Caco-2 (cell line): ENCODE measurements around the gene IMPACT. TPM values are rescaled to one million over a fixed set of nuclear protein-coding genes. Genes with fewer than 3 reads are reported as not detected.

Source experiments
- Bru-seq: library from RNA; stranded (reverse); fragments of 400-500 nt; gene quantifications from one replicate; lab custom pipeline; 2021; lab: Mats Ljungman, UMichigan
- BruChase-seq, 2 experiments: library from RNA; stranded (reverse); fragments of 400-500 nt; gene quantifications; one replicate each; lab custom pipeline; 2021; lab: Mats Ljungman, UMichigan
- BruUV-seq: library from RNA; stranded (reverse); fragments of 400-500 nt; replicated peaks from 2 replicates; lab custom pipeline; 2021; lab: Mats Ljungman, UMichigan
- CTCF ChIA-PET: fragments of 300-600 bp; sonication (Branson Sonifier 250); formaldehyde crosslinking; loops from one replicate; lab custom pipeline; 2022; ENCODE audit warnings: antibody characterized with exemption; lab: Charles Lee
- POLR2A ChIA-PET: fragments of 300-600 bp; sonication (Branson Sonifier 250); formaldehyde crosslinking; loops from one replicate; lab custom pipeline; 2022; ENCODE audit warnings: antibody characterized with exemption; lab: Charles Lee
- DNase-seq, 2 experiments: peaks; one replicate each; pipeline versions ENCODE4 v3.0.0 to v3.0.0-alpha.2; 2020 to 2022
- H3K27me3 ChIP-seq: replicated peaks from 2 replicates; pipeline ENCODE4 v1.6.0; 2011; ENCODE audit warnings: low read length; ENCODE audit not compliant: control insufficient read depth, insufficient read depth
- H3K36me3 ChIP-seq: 2 replicates; pipeline ENCODE4 v1.5.1; 2011; ENCODE audit warnings: low read length; ENCODE audit not compliant: control insufficient read depth, insufficient read depth
- H3K4me1 ChIP-seq: fragments of 250-450 bp; sonication (Bioruptor Pico); 2 replicates; pipeline ENCODE4 v1.5.1; 2020; ENCODE audit warnings: mild to moderate bottlenecking
- H3K4me3 ChIP-seq: 2 replicates; pipeline ENCODE4 v1.5.1; 2011; ENCODE audit warnings: low read depth, mild to moderate bottlenecking, control low read depth, low read length
- H3K9me3 ChIP-seq: fragments of 250-450 bp; sonication (Bioruptor Pico); 2 replicates; pipeline ENCODE4 v1.5.1; 2020; ENCODE audit warnings: mild to moderate bottlenecking, moderate library complexity
- H3K27ac Mint-ChIP-seq: one replicate; pipeline ENCODE4 v1.8.0; 2022; ENCODE audit warnings: mixed read lengths; ENCODE audit not compliant: unreplicated experiment
- H3K27me3 Mint-ChIP-seq: one replicate; pipeline ENCODE4 v1.8.0; 2022; ENCODE audit warnings: mixed read lengths; ENCODE audit not compliant: insufficient read depth, unreplicated experiment
- H3K36me3 Mint-ChIP-seq: one replicate; pipeline ENCODE4 v1.8.0; 2022; ENCODE audit warnings: mild to moderate bottlenecking, mixed read lengths; ENCODE audit not compliant: insufficient read depth, unreplicated experiment
- H3K4me1 Mint-ChIP-seq: one replicate; pipeline ENCODE4 v1.8.0; 2022; ENCODE audit warnings: low read depth, mixed read lengths; ENCODE audit not compliant: unreplicated experiment
- H3K4me3 Mint-ChIP-seq: one replicate; pipeline ENCODE4 v1.8.0; 2022; ENCODE audit warnings: mild to moderate bottlenecking, moderate library complexity, mixed read lengths; ENCODE audit not compliant: unreplicated experiment
- H3K9me3 Mint-ChIP-seq: one replicate; pipeline ENCODE4 v1.8.0; 2022; ENCODE audit warnings: mixed read lengths; ENCODE audit not compliant: unreplicated experiment
- CTCF ChIP-seq, 2 experiments: fragments of 200-600 bp in 1 of 2; IDR thresholded peaks; 1 replicate in 1 of 2; 2 replicates in 1 of 2; pipeline versions ENCODE4 v1.5.1 to v1.8.0; 2011 to 2022; ENCODE audit warnings: antibody characterized with exemption in 1 of 2, control low read depth in 1 of 2, inconsistent platforms in 1 of 2, low read depth in 1 of 2, low read length in 1 of 2, mild to moderate bottlenecking in 1 of 2, moderate library complexity in 1 of 2; ENCODE audit not compliant: insufficient read depth in 1 of 2, severe bottlenecking in 1 of 2, unreplicated experiment in 1 of 2
- intact Hi-C: fragments of 100-400 bp; cut with micrococcal nuclease; formaldehyde crosslinking; loops from one replicate; pipeline ENCODE4 v1.10.0; 2022; ENCODE audit not compliant: unreplicated experiment
- long read RNA-seq: library from polyadenylated mRNA; stranded (forward); transcript quantifications from one replicate; pipeline ENCODE4 v2.0.0, GENCODE V29; 2022
- total RNA-seq: library from RNA; stranded (reverse); gene quantifications from 2 replicates; pipeline ENCODE4 v1.2.3, GENCODE V29; 2022

Gene IMPACT
- total RNA-seq = 20.3 and 20.6 TPM in 2 replicates
- Bru-seq, nascent RNA = percentile 67 among the genes with signal in this experiment
- percentile 66 among the genes with signal in this experiment for BruChase-seq, experiment 1, labeled RNA remaining after a 2-hour chase
- BruChase-seq, experiment 2, labeled RNA remaining after a 6-hour chase = percentile 75 among the genes with signal in this experiment
- long read RNA-seq, transcript IMPACT-201 (11 exons, 3,792 nt) = major isoform, 8 of 14 reads
- long read RNA-seq, partial matches to known transcripts = 1 of 14 reads
- long read RNA-seq, other reads (novel, unspliced or antisense) = 4 of 14 reads

- no TSS peak for BruUV-seq
- ChIA-PET POLR2A (interaction anchor here (1.6 kb wide), 1 partner anchor 29 kb away, joined by 8 read pairs; the partner anchor contains the start of gene OSBPL1A), CTCF (no interaction called here)
- peaks cover 8% of the 10 kb centered on the region for H3K4me1 Mint-ChIP-seq
- H3K4me1 ChIP-seq = peaks cover 6% of the 10 kb centered on the region
- H3K4me3 ChIP-seq = peak within 1 kb of the TSS; percentile 61
- TF ChIP-seq CTCF (IDR thresholded peaks at IDR 0.05; ENCODE audit: insufficient read depth in 1 of 2, low read depth in 1 of 2, low read length in 1 of 2, severe bottlenecking in 1 of 2, unreplicated experiment in 1 of 2) = no peak
- no peaks in the 10 kb centered on the region for H3K36me3 ChIP-seq
- peak within 1 kb of the TSS; percentile 93 for H3K27ac Mint-ChIP-seq
- no peaks in the 10 kb centered on the region for H3K27me3 Mint-ChIP-seq
- no peaks in the 10 kb centered on the region for H3K9me3 Mint-ChIP-seq
- peak; percentile 80 to 87 for DNase-seq
- H3K36me3 Mint-ChIP-seq = peaks cover 7% of the 10 kb centered on the region
- H3K9me3 ChIP-seq = no peaks in the 10 kb centered on the region
- peak within 1 kb of the TSS; percentile 86 for H3K4me3 Mint-ChIP-seq
- no peaks in the 10 kb centered on the region for H3K27me3 ChIP-seq
- intact Hi-C loops = no loop called here
Observed at GRCh38 chr18:24426398-24427294, at the start of gene IMPACT. Gene IMPACT, plus strand, starts transcription at chr18:24426670. Its CDS starts 87 bp downstream, at chr18:24426757.

- Histone ChIP-seq H3K4me3 (no peak overlapping the region), H3K4me1 (no peaks in the 10 kb centered on the region), H3K36me3 (no peaks in the 10 kb centered on the region), H3K27me3 (no peaks in the 10 kb centered on the region), H3K9me3 (no peaks in the 10 kb centered on the region)
- Mint-ChIP-seq H3K27ac (no peak overlapping the region), H3K4me3 (no peak overlapping the region), H3K36me3 (no peaks in the 10 kb centered on the region), H3K27me3 (no peaks in the 10 kb centered on the region), H3K9me3 (no peaks in the 10 kb centered on the region), H3K4me1 (no peaks in the 10 kb centered on the region)
- DNase-seq = no peak
- BruUV-seq = no TSS peak
- intact Hi-C loops = no loop called here
- ChIA-PET POLR2A (no interaction called here), CTCF (no interaction called here)
- no peak for TF ChIP-seq CTCF (IDR thresholded peaks at IDR 0.05; ENCODE audit: insufficient read depth in 1 of 2, low read depth in 1 of 2, low read length in 1 of 2, severe bottlenecking in 1 of 2, unreplicated experiment in 1 of 2)
Observed at GRCh38 chr18:24378598-24378997, 47.9 kb upstream of the IMPACT start.

GRCh38 chr18:24380163-24380747 is 46.2 kb upstream of the IMPACT start:
- Mint-ChIP-seq H3K36me3 (no peaks in the 10 kb centered on the region), H3K9me3 (no peaks in the 10 kb centered on the region), H3K27me3 (no peaks in the 10 kb centered on the region), H3K4me1 (no peaks in the 10 kb centered on the region), H3K27ac (no peak overlapping the region), H3K4me3 (no peak overlapping the region)
- DNase-seq = no peak
- intact Hi-C loops = no loop called here
- H3K4me3 ChIP-seq = no peak overlapping the region
- ChIA-PET CTCF (no interaction called here), POLR2A (no interaction called here)
- no TSS peak for BruUV-seq
- no peak for TF ChIP-seq CTCF (IDR thresholded peaks at IDR 0.05; ENCODE audit: insufficient read depth in 1 of 2, low read depth in 1 of 2, low read length in 1 of 2, severe bottlenecking in 1 of 2, unreplicated experiment in 1 of 2)
- no peaks in the 10 kb centered on the region for H3K9me3 ChIP-seq
- no peaks in the 10 kb centered on the region for H3K36me3 ChIP-seq
- no peaks in the 10 kb centered on the region for H3K4me1 ChIP-seq
- no peaks in the 10 kb centered on the region for H3K27me3 ChIP-seq
